HepG2 (cell line): ENCODE data around the gene SLC6A6. TPM values are rescaled to one million over a fixed set of nuclear protein-coding genes. Genes with fewer than 3 reads are reported as not detected.

ENCODE experiments used
- ASH2L ChIP-seq: fragments of 300-600, 200-600 bp; sonication (generic); IDR thresholded peaks from 2 replicates; pipeline ENCODE4 v1.7.0; 2017; ENCODE audit warnings: low read depth, mild to moderate bottlenecking, moderate library complexity, mixed read lengths, low read length; ENCODE audit not compliant: insufficient read length
- EP300 ChIP-seq, 3 experiments: sonication (generic) in 1 of 3; formaldehyde crosslinking in 1 of 3; IDR thresholded peaks; 2 replicates each; pipeline versions ENCODE4 v1.5.1 to v1.6.1; 2011 to 2020; ENCODE audit warnings: low read depth in 2 of 3, low read length in 2 of 3, borderline replicate concordance in 1 of 3, improper control_type of control experiment in 1 of 3, mild to moderate bottlenecking in 1 of 3, missing genetic modification reagents in 1 of 3, moderate library complexity in 1 of 3
- FOXC1 ChIP-seq: sonication (generic); formaldehyde crosslinking; IDR thresholded peaks from 2 replicates; pipeline ENCODE4 v1.8.0; 2022; ENCODE audit warnings: mild to moderate bottlenecking, missing genetic modification reagents, borderline replicate concordance
- FOXK1 ChIP-seq: sonication (generic); formaldehyde crosslinking; IDR thresholded peaks from 2 replicates; pipeline ENCODE4 v1.4.0; 2020; ENCODE audit warnings: low read depth, missing genetic modification reagents, borderline replicate concordance
- MIER3 ChIP-seq: IDR thresholded peaks from 2 replicates; pipeline ENCODE4 v1.6.1; 2016; ENCODE audit warnings: missing compliant biosample characterization, borderline replicate concordance
- NFE2 ChIP-seq: sonication (generic); formaldehyde crosslinking; IDR thresholded peaks from 2 replicates; pipeline ENCODE4 v1.4.0; 2020; ENCODE audit warnings: missing genetic modification reagents
- NFE2L2 ChIP-seq: fragments of 150-350 bp; IDR thresholded peaks from 2 replicates; pipeline ENCODE4 v1.6.1; 2014; ENCODE audit warnings: low read length
- NR1H2 ChIP-seq: sonication (generic); formaldehyde crosslinking; IDR thresholded peaks from 2 replicates; pipeline ENCODE4 v1.8.1; 2022; ENCODE audit warnings: low read depth, missing genetic modification reagents, borderline replicate concordance
- RFX1 ChIP-seq: fragments of 450-650 bp; IDR thresholded peaks from 2 replicates; pipeline ENCODE4 v1.6.1; 2017
- RXRA ChIP-seq: sonication (generic); formaldehyde crosslinking; IDR thresholded peaks from 2 replicates; pipeline ENCODE4 v1.5.1; 2020; ENCODE audit warnings: missing genetic modification reagents
- RXRB ChIP-seq: IDR thresholded peaks from 2 replicates; pipeline ENCODE4 v1.6.1; 2016; ENCODE audit warnings: borderline replicate concordance, missing genetic modification reagents, missing compliant biosample characterization
- SALL1 ChIP-seq: sonication (generic); formaldehyde crosslinking; IDR thresholded peaks from 2 replicates; pipeline ENCODE4 v1.8.0; 2022; ENCODE audit warnings: mild to moderate bottlenecking, missing genetic modification reagents
- SAP130 ChIP-seq: IDR thresholded peaks from 2 replicates; pipeline ENCODE4 v1.6.1; 2016; ENCODE audit warnings: low read depth
- ZMYM3 ChIP-seq: sonication (generic); formaldehyde crosslinking; IDR thresholded peaks from 2 replicates; pipeline ENCODE4 v1.5.1; 2020; ENCODE audit warnings: mild to moderate bottlenecking, missing genetic modification reagents
- ZNF354B ChIP-seq: sonication (generic); formaldehyde crosslinking; IDR thresholded peaks from 2 replicates; pipeline ENCODE4 v1.8.0; 2022; ENCODE audit warnings: mild to moderate bottlenecking, missing genetic modification reagents
- ZNF563 ChIP-seq: sonication (generic); formaldehyde crosslinking; IDR thresholded peaks from 2 replicates; pipeline ENCODE4 v1.8.0; 2022; ENCODE audit warnings: mild to moderate bottlenecking, moderate library complexity, missing genetic modification reagents
- ZNF572 ChIP-seq: sonication (generic); formaldehyde crosslinking; IDR thresholded peaks from 2 replicates; pipeline ENCODE4 v1.5.1; 2020; ENCODE audit warnings: mild to moderate bottlenecking, missing genetic modification reagents
- ZNF629 ChIP-seq: sonication (generic); formaldehyde crosslinking; conservative IDR thresholded peaks from 2 replicates; pipeline ENCODE4 v1.5.0; 2020; ENCODE audit warnings: missing genetic modification reagents
- ZNF672 ChIP-seq: sonication (generic); formaldehyde crosslinking; IDR thresholded peaks from 2 replicates; pipeline ENCODE4 v1.8.1; 2022; ENCODE audit warnings: missing genetic modification reagents
- ZSCAN9 ChIP-seq: IDR thresholded peaks from 2 replicates; pipeline ENCODE4 v1.6.1; 2016; ENCODE audit warnings: borderline replicate concordance
- polyA plus RNA-seq, 8 experiments: library from polyadenylated mRNA; depleted of rRNA in 3 of 8; stranded (reverse) in 7 of 8; unstranded in 1 of 8; fragments of >200 nt; fragmentation: Illumina TruSeq in 4 of 8; extraction: Trizol in 4 of 8; gene quantifications; 2 replicates each; pipeline versions ENCODE4 v1.2.1 to v1.2.3, GENCODE V29; 2011 to 2016; ENCODE audit warnings: low read depth in 4 of 8, missing spikeins in 1 of 8, mixed read lengths in 1 of 8; ENCODE audit not compliant: insufficient read depth in 1 of 8
- total RNA-seq, 5 experiments: library from RNA; depleted of rRNA; stranded (reverse); fragments of >200 nt; fragmentation: Illumina TruSeq; extraction: Trizol; gene quantifications; 2 replicates each; pipeline ENCODE4 v1.2.3, GENCODE V29; 2016; ENCODE audit warnings: low read depth in 1 of 5
- TF ChIP-seq, protein P1 (sequence below): sonication (generic); formaldehyde crosslinking; IDR thresholded peaks from 2 replicates; pipeline ENCODE4 v1.4.0; 2020; ENCODE audit warnings: missing genetic modification reagents, low read depth, mild to moderate bottlenecking, borderline replicate concordance
- TF ChIP-seq, protein P2 (sequence below): sonication (generic); formaldehyde crosslinking; IDR thresholded peaks from 2 replicates; pipeline ENCODE4 v1.4.0; 2020; ENCODE audit warnings: mild to moderate bottlenecking, missing genetic modification reagents

The SLC6A6 gene
- total and polyA plus RNA-seq, 2 of the 13 experiments (the other 11 are each of a cell fraction or from before 2014, with no cell fraction given): 14.1 to 20.7 TPM

DNA sequence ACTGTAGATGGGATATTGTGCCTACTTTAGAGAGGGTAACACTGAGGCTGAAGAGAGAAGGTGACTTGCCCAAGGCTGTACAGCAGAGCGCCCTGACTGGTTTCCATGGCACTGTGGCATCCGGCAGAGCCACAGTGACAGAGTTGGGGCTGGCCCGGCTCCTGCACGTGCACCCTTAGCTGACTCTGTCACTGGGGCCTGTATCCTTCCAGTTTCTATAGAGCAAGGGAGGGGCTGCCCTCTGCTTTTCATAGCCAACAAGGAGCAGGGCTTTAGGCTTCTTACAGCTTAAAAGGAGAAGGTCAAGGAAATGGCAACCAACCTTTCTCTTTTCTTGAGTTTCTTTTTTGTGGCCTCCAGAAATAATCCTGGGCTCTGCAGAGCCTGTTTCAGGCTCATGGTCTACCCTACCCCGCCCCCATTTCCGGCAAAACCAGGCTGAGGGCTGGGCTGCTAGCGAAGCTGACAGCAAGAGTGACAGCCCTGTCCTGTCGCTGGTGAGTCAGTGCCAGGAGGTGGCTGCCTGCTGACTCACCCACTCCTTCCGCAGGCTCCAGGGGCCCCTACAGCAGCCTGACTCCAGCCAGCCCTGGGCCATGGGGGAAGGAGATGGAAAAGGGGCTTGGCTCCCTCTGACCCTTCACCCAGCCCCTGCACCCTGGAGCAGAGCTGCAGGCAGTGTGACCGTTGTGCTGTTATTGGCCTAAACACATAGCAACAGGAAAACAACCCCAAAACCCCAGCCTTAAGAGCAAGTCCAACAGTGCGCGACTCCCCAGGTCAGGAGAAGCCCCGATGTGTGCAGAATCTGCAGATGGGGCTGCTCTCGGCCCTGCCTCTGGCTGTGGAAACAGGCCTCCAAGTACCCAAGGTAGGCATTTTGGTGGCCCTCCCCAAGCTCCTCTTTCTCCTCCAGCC lies 29.8 kb downstream of the SLC6A6 start (continued):
- peak; percentile 68 for TF ChIP-seq SALL1
- TF ChIP-seq ZNF572: no peak
- no peak for TF ChIP-seq ZNF672 (CRISPR knock-in tag)
- TF ChIP-seq FOXK1 (CRISPR knock-in tag): peak; percentile 59; the same call in 1 of the 2 replicates
- TF ChIP-seq NFE2L2: peak; percentile 25; the same call in 1 of the 2 replicates
- peak; percentile 37; the same call in 1 of the 2 replicates for TF ChIP-seq RFX1
- TF ChIP-seq SAP130: peak; percentile 95
- TF ChIP-seq ZSCAN9 (CRISPR knock-in tag): no peak
- 0 out of 4 replicates have a peak, but pooled peaks of 1 of the 2 experiments have one; percentile 51 for TF ChIP-seq EP300 (IDR thresholded peaks at IDR 0.05; ENCODE audit: low read depth in 2 of 2, low read length in 2 of 2)
- TF ChIP-seq EP300 (CRISPR knock-in tag; IDR thresholded peaks at IDR 0.05; ENCODE audit: borderline replicate concordance): no peak
- TF ChIP-seq NR1H2 (CRISPR knock-in tag): no peak
- TF ChIP-seq, protein P1, sequence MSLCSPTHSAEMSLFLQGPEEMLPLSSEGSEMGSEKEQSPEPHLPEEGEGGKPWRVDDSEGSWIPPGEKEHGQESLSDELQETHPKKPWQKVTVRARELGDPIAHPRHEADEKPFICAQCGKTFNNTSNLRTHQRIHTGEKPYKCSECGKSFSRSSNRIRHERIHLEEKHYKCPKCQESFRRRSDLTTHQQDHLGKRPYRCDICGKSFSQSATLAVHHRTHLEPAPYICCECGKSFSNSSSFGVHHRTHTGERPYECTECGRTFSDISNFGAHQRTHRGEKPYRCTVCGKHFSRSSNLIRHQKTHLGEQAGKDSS (CRISPR knock-in tag): peak; percentile 84; the same call in 1 of the 2 replicates
- peak; percentile 48 for TF ChIP-seq ASH2L
- 0 out of 2 replicates have a peak, but pooled peaks have one; percentile 33 for TF ChIP-seq NFE2 (CRISPR knock-in tag)
- TF ChIP-seq ZNF629: peak; percentile 93
- TF ChIP-seq RXRB: peak; percentile 59; the same call in 1 of the 2 replicates
- TF ChIP-seq MIER3: peak; percentile 33; the same call in 1 of the 2 replicates
- TF ChIP-seq ZNF354B: no peak
- peak; percentile 60; the same call in 1 of the 2 replicates for TF ChIP-seq RXRA
- TF ChIP-seq, protein P2, sequence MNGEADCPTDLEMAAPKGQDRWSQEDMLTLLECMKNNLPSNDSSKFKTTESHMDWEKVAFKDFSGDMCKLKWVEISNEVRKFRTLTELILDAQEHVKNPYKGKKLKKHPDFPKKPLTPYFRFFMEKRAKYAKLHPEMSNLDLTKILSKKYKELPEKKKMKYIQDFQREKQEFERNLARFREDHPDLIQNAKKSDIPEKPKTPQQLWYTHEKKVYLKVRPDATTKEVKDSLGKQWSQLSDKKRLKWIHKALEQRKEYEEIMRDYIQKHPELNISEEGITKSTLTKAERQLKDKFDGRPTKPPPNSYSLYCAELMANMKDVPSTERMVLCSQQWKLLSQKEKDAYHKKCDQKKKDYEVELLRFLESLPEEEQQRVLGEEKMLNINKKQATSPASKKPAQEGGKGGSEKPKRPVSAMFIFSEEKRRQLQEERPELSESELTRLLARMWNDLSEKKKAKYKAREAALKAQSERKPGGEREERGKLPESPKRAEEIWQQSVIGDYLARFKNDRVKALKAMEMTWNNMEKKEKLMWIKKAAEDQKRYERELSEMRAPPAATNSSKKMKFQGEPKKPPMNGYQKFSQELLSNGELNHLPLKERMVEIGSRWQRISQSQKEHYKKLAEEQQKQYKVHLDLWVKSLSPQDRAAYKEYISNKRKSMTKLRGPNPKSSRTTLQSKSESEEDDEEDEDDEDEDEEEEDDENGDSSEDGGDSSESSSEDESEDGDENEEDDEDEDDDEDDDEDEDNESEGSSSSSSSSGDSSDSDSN (CRISPR knock-in tag): peak; percentile 71
- TF ChIP-seq ZNF563 (CRISPR knock-in tag): no peak
- 0 out of 2 replicates have a peak, but pooled peaks have one; percentile 33 for TF ChIP-seq FOXC1 (CRISPR knock-in tag)
- TF ChIP-seq ZMYM3 (CRISPR knock-in tag): peak; percentile 42; the same call in 1 of the 2 replicates
